LoVo (cell line): ENCODE measurements around the gene TNNT1.

Experiments used
- DNase-seq: peaks from one replicate; pipeline ENCODE4 v3.0.0-alpha.2; 2016; ENCODE audit warnings: low spot score

TNNT1 gene

GRCh38 chr19:55141696-55142095, 7.3 kb downstream of the TNNT1 start:
- no peak for DNase-seq

- DNase-seq: no peak
Observed at GRCh38 chr19:55137915-55138314, 11.1 kb downstream of the TNNT1 start.

GRCh38 chr19:55136399-55137102, 12.5 kb downstream of the TNNT1 start:
- no peak for DNase-seq

GRCh38 chr19:55134736-55135135, 14.3 kb downstream of the TNNT1 start:
- DNase-seq: no peak

GRCh38 chr19:55133639-55134444, 15.2 kb downstream of the TNNT1 start:
- DNase-seq: no peak

- DNase-seq: no peak
Observed at GRCh38 chr19:55132453-55133129, 16.4 kb downstream of the TNNT1 start.

GRCh38 chr19:55131421-55131820, 17.6 kb downstream of the TNNT1 start:
- no peak for DNase-seq

GRCh38 chr19:55119053-55119452, 30.0 kb downstream of the TNNT1 start:
- DNase-seq: no peak

- DNase-seq: no peak
Observed at GRCh38 chr19:55118401-55118991, 30.5 kb downstream of the TNNT1 start.

- DNase-seq: peak; percentile 99
Observed at GRCh38 chr19:55117663-55118391, 31.2 kb downstream of the TNNT1 start.

GRCh38 chr19:55116859-55117662, 31.9 kb downstream of the TNNT1 start, which contains the start of gene PPP1R12C:
PPP1R12C (minus strand) TSS chr19:55117637; CDS start chr19:55117543, 94 bp downstream.
- DNase-seq: no peak

GRCh38 chr19:55116232-55116858, 32.7 kb downstream of the TNNT1 start:
- peak; percentile 18 for DNase-seq

- DNase-seq: no peak
Observed at GRCh38 chr19:55115446-55116065, 33.5 kb downstream of the TNNT1 start.

- DNase-seq: no peak
Observed at GRCh38 chr19:55114566-55115145, 34.4 kb downstream of the TNNT1 start.

- DNase-seq: no peak
Observed at GRCh38 chr19:55113570-55114039, 35.4 kb downstream of the TNNT1 start.

- no peak for DNase-seq
Observed at GRCh38 chr19:55112777-55113569, 36.0 kb downstream of the TNNT1 start.

GRCh38 chr19:55112246-55112776, 36.7 kb downstream of the TNNT1 start:
- DNase-seq: no peak

GRCh38 chr19:55111238-55111831, 37.7 kb downstream of the TNNT1 start:
- DNase-seq: no peak
